ENCODE data around the gene LRRK1.

Gene LRRK1

GRCh38 chr15:101051291-101052030, 132.3 kb downstream of the LRRK1 start:
- no peaks in the 10 kb centered on the region for H3K9me3 ChIP-seq (ENCODE audit: control insufficient read depth in 1 of 2, low read length in 2 of 2)
- H3K27ac ChIP-seq (ENCODE audit: low read length), result no peak overlapping the region
- peaks cover 0 to 6% of the 10 kb centered on the region in 2 donors for H3K4me1 ChIP-seq (ENCODE audit: control insufficient read depth in 1 of 2, insufficient read depth in 2 of 2, low read length in 2 of 2)
- H3K4me3 ChIP-seq (ENCODE audit: low read depth in 1 of 2, low read length in 2 of 2), result no peak overlapping the region
- H3K27me3 ChIP-seq (ENCODE audit: low read depth, low read length), result no peaks in the 10 kb centered on the region
- peaks cover 12 to 59% of the 10 kb centered on the region in 2 donors for H3K36me3 ChIP-seq (ENCODE audit: control insufficient read depth in 1 of 2, insufficient read depth in 2 of 2, low read length in 2 of 2)

GRCh38 chr15:101052031-101052620, 133.0 kb downstream of the LRRK1 start:
- Histone ChIP-seq H3K36me3 (ENCODE audit: control insufficient read depth in 1 of 2, insufficient read depth in 2 of 2, low read length in 2 of 2) (peaks cover 12 to 61% of the 10 kb centered on the region in 2 donors), H3K27ac (ENCODE audit: low read length) (no peak overlapping the region), H3K27me3 (ENCODE audit: low read depth, low read length) (no peaks in the 10 kb centered on the region), H3K4me3 (ENCODE audit: low read depth in 1 of 2, low read length in 2 of 2) (no peak overlapping the region), H3K9me3 (ENCODE audit: control insufficient read depth in 1 of 2, low read length in 2 of 2) (no peaks in the 10 kb centered on the region), H3K4me1 (ENCODE audit: control insufficient read depth in 1 of 2, insufficient read depth in 2 of 2, low read length in 2 of 2) (peaks cover 0 to 6% of the 10 kb centered on the region in 2 donors)

- Histone ChIP-seq H3K9me3 (ENCODE audit: control insufficient read depth in 1 of 2, low read length in 2 of 2) (no peaks in the 10 kb centered on the region), H3K36me3 (ENCODE audit: control insufficient read depth in 1 of 2, insufficient read depth in 2 of 2, low read length in 2 of 2) (peaks cover 12 to 60% of the 10 kb centered on the region in 2 donors), H3K4me1 (ENCODE audit: control insufficient read depth in 1 of 2, insufficient read depth in 2 of 2, low read length in 2 of 2) (peaks cover 0 to 4% of the 10 kb centered on the region in 2 donors), H3K27me3 (ENCODE audit: low read depth, low read length) (no peaks in the 10 kb centered on the region), H3K27ac (ENCODE audit: low read length) (no peak overlapping the region), H3K4me3 (ENCODE audit: low read depth in 1 of 2, low read length in 2 of 2) (no peak overlapping the region)
Observed at GRCh38 chr15:101052681-101053121, 133.5 kb downstream of the LRRK1 start.

- peaks cover 0 to 4% of the 10 kb centered on the region in 2 donors for H3K4me1 ChIP-seq (ENCODE audit: control insufficient read depth in 1 of 2, insufficient read depth in 2 of 2, low read length in 2 of 2)
- H3K36me3 ChIP-seq (ENCODE audit: control insufficient read depth in 1 of 2, insufficient read depth in 2 of 2, low read length in 2 of 2), result peaks cover 12 to 65% of the 10 kb centered on the region in 2 donors
- no peak overlapping the region for H3K4me3 ChIP-seq (ENCODE audit: low read depth in 1 of 2, low read length in 2 of 2)
- H3K27me3 ChIP-seq (ENCODE audit: low read depth, low read length), result no peaks in the 10 kb centered on the region
- no peaks in the 10 kb centered on the region for H3K9me3 ChIP-seq (ENCODE audit: control insufficient read depth in 1 of 2, low read length in 2 of 2)
- H3K27ac ChIP-seq (ENCODE audit: low read length), result no peak overlapping the region
Observed at GRCh38 chr15:101053261-101053660, 134.1 kb downstream of the LRRK1 start.

GRCh38 chr15:101054116-101054515, 135.0 kb downstream of the LRRK1 start:
- H3K27ac ChIP-seq (ENCODE audit: low read length), result no peak overlapping the region
- H3K4me1 ChIP-seq (ENCODE audit: control insufficient read depth in 1 of 2, insufficient read depth in 2 of 2, low read length in 2 of 2), result no peaks in the 10 kb centered on the region
- no peaks in the 10 kb centered on the region for H3K27me3 ChIP-seq (ENCODE audit: low read depth, low read length)
- peaks cover 12 to 59% of the 10 kb centered on the region in 2 donors for H3K36me3 ChIP-seq (ENCODE audit: control insufficient read depth in 1 of 2, insufficient read depth in 2 of 2, low read length in 2 of 2)
- no peak overlapping the region for H3K4me3 ChIP-seq (ENCODE audit: low read depth in 1 of 2, low read length in 2 of 2)
- no peaks in the 10 kb centered on the region for H3K9me3 ChIP-seq (ENCODE audit: control insufficient read depth in 1 of 2, low read length in 2 of 2)

- Histone ChIP-seq H3K27me3 (ENCODE audit: low read depth, low read length) (no peaks in the 10 kb centered on the region), H3K9me3 (ENCODE audit: control insufficient read depth in 1 of 2, low read length in 2 of 2) (no peaks in the 10 kb centered on the region), H3K4me1 (ENCODE audit: control insufficient read depth in 1 of 2, insufficient read depth in 2 of 2, low read length in 2 of 2) (no peaks in the 10 kb centered on the region), H3K27ac (ENCODE audit: low read length) (no peak overlapping the region), H3K4me3 (ENCODE audit: low read depth in 1 of 2, low read length in 2 of 2) (no peak overlapping the region), H3K36me3 (ENCODE audit: control insufficient read depth in 1 of 2, insufficient read depth in 2 of 2, low read length in 2 of 2) (peaks cover 16 to 64% of the 10 kb centered on the region in 2 donors)
Observed at GRCh38 chr15:101054991-101055390, 135.8 kb downstream of the LRRK1 start.

- Histone ChIP-seq H3K36me3 (ENCODE audit: control insufficient read depth in 1 of 2, insufficient read depth in 2 of 2, low read length in 2 of 2) (peaks cover 20 to 67% of the 10 kb centered on the region in 2 donors), H3K4me3 (ENCODE audit: low read depth in 1 of 2, low read length in 2 of 2) (no peak overlapping the region), H3K27me3 (ENCODE audit: low read depth, low read length) (no peaks in the 10 kb centered on the region), H3K27ac (ENCODE audit: low read length) (no peak overlapping the region), H3K4me1 (ENCODE audit: control insufficient read depth in 1 of 2, insufficient read depth in 2 of 2, low read length in 2 of 2) (no peaks in the 10 kb centered on the region), H3K9me3 (ENCODE audit: control insufficient read depth in 1 of 2, low read length in 2 of 2) (no peaks in the 10 kb centered on the region)
Observed at GRCh38 chr15:101055411-101055810, 136.3 kb downstream of the LRRK1 start.

- Histone ChIP-seq H3K9me3 (ENCODE audit: control insufficient read depth in 1 of 2, low read length in 2 of 2) (no peaks in the 10 kb centered on the region), H3K36me3 (ENCODE audit: control insufficient read depth in 1 of 2, insufficient read depth in 2 of 2, low read length in 2 of 2) (peaks cover 22 to 76% of the 10 kb centered on the region in 2 donors), H3K4me3 (ENCODE audit: low read depth in 1 of 2, low read length in 2 of 2) (no peak overlapping the region), H3K4me1 (ENCODE audit: control insufficient read depth in 1 of 2, insufficient read depth in 2 of 2, low read length in 2 of 2) (no peaks in the 10 kb centered on the region), H3K27me3 (ENCODE audit: low read depth, low read length) (no peaks in the 10 kb centered on the region), H3K27ac (ENCODE audit: low read length) (no peak overlapping the region)
Observed at GRCh38 chr15:101056366-101057334, 137.5 kb downstream of the LRRK1 start.

- Histone ChIP-seq H3K4me1 (ENCODE audit: control insufficient read depth in 1 of 2, insufficient read depth in 2 of 2, low read length in 2 of 2) (no peaks in the 10 kb centered on the region), H3K9me3 (ENCODE audit: control insufficient read depth in 1 of 2, low read length in 2 of 2) (no peaks in the 10 kb centered on the region), H3K27ac (ENCODE audit: low read length) (no peak overlapping the region), H3K4me3 (ENCODE audit: low read depth in 1 of 2, low read length in 2 of 2) (no peak overlapping the region), H3K27me3 (ENCODE audit: low read depth, low read length) (no peaks in the 10 kb centered on the region), H3K36me3 (ENCODE audit: control insufficient read depth in 1 of 2, insufficient read depth in 2 of 2, low read length in 2 of 2) (peaks cover 26 to 71% of the 10 kb centered on the region in 2 donors)
Observed at GRCh38 chr15:101057841-101058407, 138.8 kb downstream of the LRRK1 start.

- Histone ChIP-seq H3K27me3 (ENCODE audit: low read depth, low read length) (no peaks in the 10 kb centered on the region), H3K27ac (ENCODE audit: low read length) (no peak overlapping the region), H3K36me3 (ENCODE audit: control insufficient read depth in 1 of 2, insufficient read depth in 2 of 2, low read length in 2 of 2) (peaks cover 24 to 68% of the 10 kb centered on the region in 2 donors)
Observed at GRCh38 chr15:101058735-101059134, 139.6 kb downstream of the LRRK1 start.

More at GRCh38 chr15:101058735-101059134, 139.6 kb downstream of the LRRK1 start:
- Histone ChIP-seq H3K9me3 (ENCODE audit: control insufficient read depth in 1 of 2, low read length in 2 of 2) (no peaks in the 10 kb centered on the region), H3K4me1 (ENCODE audit: control insufficient read depth in 1 of 2, insufficient read depth in 2 of 2, low read length in 2 of 2) (no peaks in the 10 kb centered on the region), H3K4me3 (ENCODE audit: low read depth in 1 of 2, low read length in 2 of 2) (no peak overlapping the region)
